ENCODE data around the gene FAT3.

The FAT3 gene

DNA sequence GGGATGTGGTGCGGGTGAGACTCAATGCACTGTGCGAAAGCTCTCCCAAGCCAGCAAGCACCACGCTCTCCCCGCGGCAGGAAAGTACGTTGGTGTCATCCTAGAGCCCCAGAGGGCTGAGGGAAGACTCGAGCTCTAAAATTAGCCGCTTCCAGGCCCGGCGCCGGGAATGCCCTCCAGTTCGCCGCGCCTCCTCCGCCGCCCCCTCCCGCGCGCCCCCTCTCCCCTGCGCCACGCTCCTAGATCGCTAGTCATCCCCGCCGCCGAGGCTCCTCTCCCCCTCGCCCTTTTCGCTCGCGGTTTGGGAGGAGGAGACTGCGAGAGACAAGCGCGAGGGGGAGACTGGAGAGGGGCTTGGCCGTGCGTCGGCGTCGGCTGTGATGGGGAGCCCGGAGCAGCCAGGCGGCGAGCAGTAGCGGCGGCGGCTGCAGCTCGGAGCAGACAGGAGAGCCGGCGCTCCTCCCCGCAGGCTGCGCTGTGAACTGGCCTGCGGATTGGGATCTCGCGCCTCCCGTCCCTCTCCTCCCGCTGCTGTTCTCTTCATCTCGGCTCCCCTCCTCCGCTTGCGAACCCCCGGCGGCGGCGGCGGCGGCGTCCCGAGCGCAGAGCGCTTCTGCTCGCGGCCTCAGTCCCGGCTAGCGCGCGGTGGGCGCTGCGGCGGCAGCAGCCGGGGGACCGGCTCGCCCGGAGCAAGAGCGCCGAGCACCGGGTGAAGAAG lies at the start of gene FAT3:
Gene FAT3 (plus strand): TSS at position 412 of the 718 bp plus-strand sequence. CDS start 127,295 bp downstream, outside the sequence.
- DNase-seq = peak; percentile 57 to 67

DNA sequence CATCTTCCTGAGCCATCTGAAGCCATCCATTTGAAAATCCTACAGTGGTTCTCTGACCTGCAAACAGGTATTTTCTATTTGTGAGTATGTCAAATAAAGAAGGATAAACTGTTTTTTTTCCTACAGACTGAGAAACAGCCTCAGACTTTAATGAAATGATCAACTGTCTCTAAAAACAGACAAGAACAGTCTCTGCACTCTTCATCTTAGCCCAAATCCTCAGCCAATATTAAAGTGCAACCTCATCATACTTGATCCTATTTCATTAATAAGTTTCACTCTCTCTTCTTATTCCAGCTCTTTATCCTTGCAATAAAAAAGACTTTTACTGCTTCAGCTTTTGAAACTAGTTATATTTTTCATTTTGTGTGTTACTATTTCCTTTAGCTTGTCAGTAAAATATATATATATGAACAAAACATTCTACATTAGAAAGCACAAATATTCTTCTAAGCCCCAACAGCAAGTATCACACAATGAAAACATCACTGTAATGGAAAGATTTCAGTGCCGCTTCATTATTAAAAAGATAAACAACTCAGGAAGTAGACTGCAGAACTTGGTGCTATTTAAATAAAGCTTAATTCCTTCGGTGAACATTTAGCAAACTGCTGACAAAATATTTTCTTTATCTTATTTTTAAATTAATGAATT lies 45.5 kb upstream of the FAT3 start:
- no peak for DNase-seq

DNA sequence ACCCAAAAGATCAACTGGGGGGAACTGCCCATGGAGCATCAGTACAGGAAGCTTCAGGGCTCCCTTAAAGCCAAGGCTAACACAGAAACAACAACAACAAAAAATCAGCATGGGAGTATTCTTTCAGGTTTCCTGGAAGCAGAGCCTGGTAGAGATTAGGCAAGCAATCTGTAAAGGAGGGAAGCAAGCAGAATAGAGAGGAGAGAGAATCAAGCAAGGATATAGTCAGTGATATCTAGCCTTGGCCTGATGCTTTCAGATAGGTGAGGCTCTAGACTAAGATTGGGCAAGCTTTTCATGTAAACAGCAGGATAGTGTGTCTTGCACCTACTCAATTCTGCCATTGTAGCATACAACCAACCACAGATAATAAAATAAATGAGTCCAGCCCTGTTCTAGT lies 44.4 kb upstream of the FAT3 start:
- DNase-seq = no peak

DNA sequence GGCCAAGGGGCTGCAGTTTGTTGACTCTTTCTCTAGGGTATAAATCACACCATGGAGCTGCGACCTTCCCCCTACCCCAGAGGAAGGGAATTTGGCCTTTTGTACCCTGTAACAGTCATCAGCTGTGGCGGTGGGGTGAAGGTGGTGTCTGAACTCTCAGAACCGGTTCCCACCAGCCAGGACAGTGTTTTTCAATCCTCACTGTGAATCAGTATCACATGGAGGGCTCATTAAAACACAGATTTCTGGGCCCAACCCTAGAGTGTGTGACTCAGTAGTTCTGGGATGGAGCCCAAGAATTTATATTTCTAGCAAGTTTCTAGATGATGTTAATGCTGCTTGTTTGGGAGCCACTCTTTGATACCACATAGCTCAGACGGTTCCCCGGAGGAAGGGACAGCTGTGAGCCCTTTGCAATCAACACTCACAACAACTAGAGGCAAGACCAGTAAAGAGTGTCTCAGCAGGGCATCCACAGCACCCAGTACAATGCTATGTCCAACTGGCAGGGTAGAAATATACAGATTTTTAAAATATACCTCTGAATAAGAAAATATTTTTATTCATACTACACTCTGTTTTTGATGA lies 43.9 kb upstream of the FAT3 start:
- DNase-seq = no peak

DNA sequence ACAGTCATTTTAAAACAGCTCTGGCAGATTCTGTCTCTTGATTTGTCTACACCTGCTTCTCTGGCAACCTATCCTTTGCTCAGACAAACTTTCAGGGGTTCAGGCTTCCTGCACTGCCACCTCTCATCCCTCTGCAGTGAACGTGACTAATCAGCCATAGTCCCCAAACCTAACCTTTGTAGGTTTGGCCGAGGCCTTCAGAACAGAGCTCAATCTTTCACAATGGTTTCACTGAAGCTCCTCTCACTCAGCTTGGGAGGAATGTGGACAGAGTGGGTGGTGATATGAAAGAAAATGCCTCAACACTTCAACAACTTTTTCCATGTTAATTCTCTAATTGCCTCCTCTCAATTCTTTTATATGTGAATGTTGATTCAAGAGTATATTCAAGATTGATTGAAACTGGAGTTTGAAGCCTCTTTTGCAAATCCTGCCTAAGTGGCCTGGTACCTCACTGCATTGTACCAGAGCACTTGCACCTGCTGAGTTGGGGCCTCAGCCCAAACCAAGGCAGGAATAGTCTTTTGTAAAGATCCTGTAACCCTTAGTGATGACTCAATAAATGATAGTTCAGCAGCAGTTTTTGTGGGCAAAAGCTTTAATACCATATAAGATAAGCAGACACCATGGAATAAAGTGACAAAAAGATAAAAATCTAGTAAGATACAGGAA lies 33.9 kb upstream of the FAT3 start:
- DNase-seq = no peak

DNA sequence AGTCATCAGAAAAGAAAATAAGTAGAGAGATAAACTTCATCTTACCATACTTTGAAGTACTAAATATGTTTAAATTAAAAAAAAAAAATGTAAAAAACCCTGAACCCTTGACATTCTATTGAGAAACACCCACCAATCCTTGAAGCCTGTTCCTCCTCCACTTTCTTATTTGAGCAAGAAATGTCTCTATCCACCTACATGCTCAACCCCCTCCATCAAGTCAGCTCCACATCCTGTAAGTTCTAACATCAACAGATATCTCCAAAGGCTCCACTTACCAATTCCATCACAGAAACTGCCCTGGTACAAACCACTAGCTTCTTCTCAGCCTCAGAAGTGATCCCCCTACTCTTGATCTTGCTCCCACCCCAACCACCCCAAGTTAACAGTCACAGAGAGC lies 32.5 kb upstream of the FAT3 start:
- no peak for DNase-seq

DNA sequence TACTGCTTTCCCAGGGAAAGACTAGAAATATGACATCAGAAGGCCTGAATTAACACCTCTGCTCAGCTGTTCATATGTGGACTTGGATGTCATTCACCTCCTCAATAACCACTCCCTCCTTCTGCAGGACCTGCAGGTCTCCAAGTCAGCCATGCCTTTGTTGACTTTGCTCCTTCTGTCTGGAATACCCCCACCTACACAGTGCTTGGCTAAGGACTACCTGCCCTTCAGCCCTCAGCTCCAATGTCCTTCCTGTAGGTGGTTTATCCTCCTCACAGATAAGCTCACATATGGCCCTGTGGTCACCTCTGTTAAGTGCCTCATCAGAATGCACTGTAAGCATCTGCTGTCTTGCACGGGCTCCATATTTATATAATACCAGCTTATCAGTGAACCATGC lies 26.4 kb upstream of the FAT3 start:
- no peak for DNase-seq

DNA sequence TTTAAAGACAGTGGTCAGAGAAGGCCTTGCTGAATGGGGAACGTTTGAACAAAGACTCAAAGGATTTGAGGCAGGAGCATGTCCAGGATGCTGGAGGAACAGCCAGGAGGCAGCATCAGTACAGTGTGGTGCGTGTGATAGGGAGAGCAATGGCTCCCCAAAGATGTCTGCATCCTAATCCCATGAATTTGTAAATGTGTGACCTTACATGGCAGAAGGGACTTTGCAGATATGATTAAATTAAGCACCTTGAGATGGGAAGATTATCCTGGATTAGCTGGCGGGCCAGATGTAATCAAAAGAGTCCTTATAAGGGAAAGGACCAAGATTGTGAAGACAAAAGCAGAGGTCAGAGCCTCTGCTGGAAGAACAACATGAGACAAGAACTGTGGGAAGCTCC lies 24.6 kb upstream of the FAT3 start:
- DNase-seq = no peak

DNA sequence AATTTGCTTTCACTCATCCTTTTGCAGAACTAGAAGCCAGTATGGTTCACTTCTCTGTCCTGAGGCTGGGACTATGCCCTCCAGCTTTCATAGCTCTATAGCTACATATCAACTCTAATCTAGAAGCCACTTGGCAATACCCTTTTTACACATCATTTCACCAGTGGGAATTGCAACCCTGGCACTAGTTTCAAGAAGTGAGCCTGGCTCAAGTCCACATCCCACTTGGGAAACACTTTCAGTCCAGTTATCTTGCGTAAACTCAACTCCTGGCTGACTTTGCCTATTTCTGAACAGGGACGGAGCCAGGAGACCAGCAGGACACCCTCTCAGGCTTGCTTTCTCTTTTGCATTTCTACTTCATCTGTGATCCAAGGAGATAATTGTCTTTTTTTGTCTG lies 19.9 kb upstream of the FAT3 start:
- no peak for DNase-seq

DNA sequence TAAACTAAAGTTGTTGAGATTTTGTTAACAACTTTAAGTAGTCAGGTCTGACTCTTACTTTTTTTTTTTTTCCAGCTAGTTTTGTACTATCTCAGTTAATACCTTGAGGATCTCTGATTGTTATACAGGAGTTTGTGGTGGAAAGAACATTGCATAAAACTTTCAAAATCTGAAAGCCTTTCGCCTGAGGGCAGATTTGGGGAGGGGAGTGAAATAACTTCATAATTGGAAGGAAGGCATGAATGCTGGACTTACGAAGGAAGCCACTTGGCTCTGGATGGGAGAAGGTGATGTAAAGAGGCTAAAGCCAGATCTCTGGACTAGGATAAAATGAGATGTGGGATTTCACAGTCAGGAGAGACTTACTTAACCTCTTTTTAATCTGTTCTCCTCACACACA lies 18.2 kb upstream of the FAT3 start:
- DNase-seq = no peak

DNA sequence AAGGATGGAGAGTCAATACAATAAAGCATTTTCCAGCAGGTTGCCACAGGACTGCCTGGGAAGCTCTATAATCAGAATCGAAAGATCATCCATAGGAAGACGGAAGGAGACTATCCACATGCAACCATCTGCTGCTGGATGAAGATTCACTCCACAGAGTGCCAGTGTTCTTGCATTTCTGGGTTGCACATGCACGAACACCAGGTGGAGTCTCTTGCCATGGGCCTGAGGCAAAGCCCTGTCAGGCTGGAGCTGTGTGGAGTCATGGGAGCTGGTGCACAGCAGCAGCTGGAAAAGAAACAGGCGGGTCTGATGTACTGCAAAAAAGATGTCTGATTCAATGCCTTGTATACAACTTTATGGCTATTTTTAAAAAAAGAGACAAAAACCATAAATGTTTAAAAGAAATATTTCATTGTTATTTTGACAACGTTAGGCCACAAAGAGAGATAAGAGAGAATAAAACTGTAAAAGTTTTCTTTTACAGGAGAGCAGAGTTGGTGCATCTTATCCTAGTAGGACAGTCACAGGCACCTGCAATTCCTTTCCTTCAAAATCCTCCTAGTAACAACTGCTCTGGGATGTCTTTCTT lies 12.9 kb upstream of the FAT3 start:
- DNase-seq = peak; percentile 64 to 76

DNA sequence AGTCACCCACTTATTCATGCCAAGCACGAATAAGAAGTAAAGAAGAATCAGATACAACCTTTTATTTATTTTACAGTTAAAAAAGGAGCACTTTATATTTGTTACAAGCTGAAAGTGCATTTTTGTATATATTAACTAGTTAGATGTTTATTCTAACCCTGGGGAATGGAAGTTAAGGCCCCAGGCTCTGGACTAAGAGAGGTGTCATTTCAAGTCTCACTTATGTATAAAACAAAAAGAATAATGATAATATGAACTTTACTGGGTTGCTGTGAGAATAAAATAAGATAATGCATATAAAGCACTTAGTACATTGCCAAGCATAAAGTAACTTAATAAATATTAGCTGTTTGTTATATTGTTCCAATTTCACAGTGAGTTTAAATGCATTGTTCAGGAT lies 12.1 kb upstream of the FAT3 start:
- DNase-seq = no peak

DNA sequence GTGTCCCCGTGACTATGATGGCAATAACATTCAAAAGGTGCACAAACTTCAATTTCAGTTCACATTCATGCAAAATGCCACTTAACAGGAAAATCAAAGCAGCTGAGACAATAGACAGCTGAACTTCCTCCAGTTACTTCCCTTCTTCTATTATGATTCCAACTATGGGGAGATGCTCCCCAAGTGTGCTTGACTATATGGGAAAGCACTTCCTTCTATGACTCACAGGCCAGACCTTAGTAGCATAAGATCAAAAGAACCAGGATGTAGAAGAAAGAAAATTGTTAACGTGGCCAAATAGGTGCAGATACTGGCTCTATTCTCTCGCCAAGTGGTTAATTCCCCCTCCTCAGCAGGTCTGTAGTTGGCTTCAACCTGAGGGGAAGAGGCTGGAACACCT lies 7.8 kb upstream of the FAT3 start:
- DNase-seq = no peak

DNA sequence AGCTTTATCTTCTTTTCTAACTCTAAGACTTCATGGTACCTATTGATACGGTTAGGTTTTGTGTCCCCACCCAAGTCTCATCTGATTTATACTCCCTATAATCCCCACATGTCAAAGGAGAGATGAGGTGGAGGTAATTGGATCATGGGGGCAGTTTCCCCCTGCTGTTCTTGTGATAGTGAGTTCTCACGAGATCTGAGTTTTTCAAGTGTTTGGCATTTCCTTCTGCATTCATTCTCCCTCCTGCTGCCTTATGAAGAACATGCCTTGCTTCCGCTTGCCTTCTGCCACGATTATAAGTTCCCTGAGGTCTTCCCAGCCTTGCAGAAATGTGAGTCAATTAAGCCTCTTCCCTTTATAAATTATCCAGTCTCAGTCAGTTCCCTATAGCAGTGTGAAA lies 5.1 kb upstream of the FAT3 start:
- no peak for DNase-seq

DNA sequence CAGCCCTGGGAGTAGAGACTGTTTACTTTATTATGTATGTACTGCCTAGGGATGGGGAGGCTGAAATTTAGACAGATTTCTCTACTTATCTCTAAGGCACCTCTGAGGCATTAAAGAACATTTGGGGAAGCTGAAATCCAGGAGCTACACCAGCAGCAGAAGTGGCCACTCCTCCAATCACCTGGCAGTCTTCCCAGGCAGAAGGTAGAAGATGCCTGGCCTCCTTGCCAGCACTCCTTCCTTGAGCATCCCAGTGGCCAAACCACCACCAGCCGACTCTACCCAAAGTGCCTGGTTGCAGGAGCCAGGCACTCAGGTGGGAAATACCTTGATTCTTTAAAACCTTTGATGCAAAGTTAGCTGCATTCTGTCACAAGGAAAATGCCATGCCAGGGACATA lies 1.9 kb upstream of the FAT3 start:
- DNase-seq = no peak

DNA sequence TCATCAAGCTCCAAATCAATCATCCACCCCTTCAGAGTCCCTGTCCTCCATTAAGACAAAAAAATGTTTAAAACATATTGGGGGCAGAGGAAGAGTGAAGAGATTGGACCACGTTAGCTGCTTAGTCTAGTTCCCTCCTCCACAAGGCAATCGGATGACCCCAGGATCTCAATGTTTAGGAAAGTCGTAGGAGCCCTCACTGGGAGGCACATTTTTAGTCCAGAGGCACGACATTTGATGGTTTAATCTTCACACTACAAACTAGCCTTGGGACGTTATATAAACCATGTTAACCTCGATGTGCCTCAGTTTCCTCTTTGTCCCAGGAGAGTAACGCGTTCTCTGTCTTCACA lies 588 bp upstream of the FAT3 start:
- no peak for DNase-seq

DNA sequence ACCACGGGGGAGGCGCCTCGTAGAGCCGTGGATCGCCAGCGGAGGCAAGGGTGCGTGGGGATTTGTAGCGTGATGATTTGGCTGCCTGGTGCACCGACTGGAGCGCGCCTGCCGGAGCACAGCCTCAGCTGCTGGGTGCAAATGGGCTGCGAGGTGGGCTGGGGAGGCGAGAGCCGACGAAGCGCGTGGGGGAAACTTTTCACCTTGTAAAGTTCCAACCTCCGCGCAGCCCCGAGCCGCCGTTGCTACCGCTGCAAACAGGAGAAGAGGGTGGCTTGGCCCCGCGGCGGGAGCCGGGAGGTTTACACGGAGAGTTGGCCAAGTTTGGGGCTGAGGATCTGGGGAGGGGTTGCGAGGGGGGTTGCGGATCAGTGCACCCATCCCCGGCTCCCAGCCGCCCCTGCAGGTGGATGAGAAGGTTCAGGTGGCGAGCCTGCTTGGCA lies 528 bp downstream of the FAT3 start:
- DNase-seq = peak in 1 of 2 experiments; percentile 8

DNA sequence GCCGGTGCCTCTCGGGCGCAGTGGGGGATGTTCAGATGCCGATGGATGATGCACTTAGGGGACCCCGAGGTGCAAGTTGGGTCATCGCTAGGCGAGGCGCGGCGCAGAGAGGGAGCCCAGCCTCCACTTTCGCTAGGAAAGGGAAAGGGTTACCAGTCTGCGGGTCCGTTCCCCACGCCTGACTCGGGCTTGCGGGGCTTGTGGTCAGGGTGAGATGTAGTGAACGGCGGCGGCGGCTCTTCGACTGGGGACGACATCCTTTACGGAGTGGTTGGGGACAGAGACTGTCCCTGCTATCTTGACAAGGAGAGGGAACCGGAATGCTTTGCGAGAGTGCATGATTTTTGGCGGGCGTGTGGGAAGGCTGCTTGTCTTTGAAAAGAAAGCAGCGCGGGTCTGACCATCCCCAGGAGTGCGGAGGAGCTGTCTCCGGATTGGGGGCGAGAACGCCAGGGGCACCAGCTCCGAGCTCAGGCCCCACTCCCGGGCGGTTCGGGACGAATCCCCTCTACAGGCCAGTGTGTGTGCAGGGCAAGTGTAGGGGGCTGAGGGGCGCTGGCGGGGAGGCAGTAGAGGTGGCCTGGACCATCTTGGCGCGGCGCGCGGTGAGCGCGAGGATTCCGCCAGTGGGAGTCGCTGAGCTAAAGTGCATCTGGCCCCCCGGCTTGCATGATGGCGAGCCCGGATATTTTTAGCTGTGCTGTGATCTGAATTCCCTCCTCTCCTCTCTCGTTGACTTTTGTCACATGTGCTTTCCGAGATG lies 1.1 kb downstream of the FAT3 start:
- peak; percentile 21 to 37 for DNase-seq

DNA sequence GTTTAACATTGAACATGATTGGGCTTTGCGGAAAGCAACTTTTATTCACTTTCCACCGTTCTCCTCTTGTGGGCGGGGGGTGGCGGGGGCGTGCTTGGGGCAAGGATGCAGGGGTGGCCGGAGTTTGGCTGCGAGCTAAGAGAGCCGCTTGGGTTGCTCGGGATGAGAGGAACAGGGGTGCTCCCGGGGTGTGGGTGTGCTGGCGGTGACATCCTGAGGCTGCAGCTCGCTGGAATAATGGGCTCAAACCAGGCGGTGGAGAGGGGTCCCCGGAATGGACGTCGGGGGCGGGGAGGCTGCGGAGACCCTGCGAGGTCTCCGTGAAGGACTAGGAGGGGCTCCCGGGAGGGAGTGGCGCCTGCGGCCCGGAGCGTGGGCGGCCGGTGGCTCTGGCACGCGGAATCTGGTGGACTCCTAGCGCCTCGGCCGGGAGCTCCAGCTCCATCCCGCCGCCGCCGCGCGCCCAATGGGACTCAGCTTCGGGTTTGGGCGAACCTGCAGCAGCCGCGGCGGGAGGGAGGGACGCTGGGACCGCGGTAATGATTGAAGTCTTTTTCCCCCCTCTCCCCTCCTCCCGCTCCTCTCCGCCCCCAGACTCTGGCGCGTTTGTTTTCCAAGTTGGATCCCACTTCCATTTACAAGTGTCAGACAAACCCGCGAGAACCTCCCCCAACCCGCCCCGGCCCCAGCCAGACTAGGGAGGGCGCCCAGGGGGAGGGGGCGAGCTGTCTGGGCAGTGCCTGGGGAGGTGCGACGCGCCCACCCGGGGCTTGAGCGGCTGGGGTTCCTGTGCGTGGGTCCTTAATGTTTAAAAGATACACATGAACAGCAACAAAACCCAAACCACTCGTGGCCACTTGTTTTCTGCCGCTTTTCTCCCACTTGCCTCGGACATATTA lies 2.0 kb downstream of the FAT3 start:
- peak in 1 of 2 experiments; percentile 31 for DNase-seq

DNA sequence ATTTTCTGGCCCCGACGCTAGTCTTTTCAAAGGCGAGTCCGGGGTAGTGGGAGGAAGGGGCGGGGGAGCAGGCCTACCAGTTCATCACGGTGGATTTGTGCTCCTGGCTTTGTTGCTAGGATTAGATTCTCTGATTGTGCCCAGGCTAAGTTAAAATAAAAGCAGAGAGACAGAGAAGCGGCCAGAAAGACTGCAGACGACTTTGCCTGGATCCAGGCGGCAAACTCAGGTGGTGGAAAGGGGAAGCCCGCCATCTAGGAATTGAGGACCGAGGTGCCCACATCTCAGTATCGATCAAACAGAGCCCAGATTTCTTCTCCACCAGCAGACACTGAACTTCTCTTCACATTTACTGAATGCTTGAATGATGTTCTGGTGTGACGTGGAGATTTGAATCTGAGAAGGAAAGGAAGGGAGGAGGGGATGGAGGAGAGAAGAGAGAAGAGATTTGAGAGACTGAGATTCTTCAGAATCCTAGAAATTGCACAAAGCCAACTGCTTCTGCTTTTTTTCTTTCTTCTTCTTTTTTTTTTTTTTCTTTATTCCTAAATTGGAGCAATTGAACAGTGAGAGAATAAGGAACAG lies 2.7 kb downstream of the FAT3 start:
- peak in 1 of 2 experiments; percentile 50 for DNase-seq
